ENCODE data around the gene AIMP1.

Gene AIMP1

DNA sequence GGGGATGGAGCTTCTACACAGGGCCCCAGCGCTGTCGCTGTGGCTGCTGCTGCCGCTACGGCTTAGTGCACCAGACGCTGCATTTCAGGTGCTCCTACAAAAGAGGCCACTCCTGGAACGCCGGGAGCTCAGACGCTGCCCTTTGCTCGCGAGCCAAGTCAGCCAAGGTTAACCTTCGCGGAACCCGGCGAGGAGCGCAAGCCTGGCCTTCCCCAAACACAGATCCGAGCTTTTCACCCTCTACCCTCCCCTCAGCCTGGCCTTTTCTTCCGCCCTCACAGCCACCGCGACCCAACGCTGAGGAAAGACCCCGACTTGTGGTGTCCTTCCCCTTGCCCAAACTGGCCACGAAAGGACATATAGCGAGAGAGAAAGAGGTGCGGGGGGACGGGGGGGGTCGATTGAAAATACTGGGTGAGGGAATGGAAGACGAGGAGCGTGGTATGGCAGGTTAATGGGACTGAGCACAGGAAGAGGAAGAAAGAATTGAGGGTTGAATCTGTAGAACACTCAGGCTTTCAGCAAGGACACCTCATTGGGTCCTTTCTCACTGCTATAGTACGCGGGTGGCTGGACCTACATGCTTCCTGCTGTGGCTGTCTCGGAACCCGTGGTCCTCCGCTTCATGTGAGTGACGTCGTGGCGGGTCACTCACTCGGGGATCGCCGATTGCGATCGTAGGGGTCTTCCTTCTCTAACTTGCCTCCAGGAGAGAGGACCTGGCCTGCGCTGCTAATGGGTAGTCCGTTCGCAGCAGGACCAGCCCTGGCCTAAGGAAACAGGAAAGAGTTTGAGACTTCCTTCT is at the start of gene AIMP1, which contains the start of gene TBCK:
TSS of gene AIMP1 (plus strand) at position 583 of the 805 bp plus-strand sequence. CDS start 8,460 bp downstream, outside the sequence.
TSS of gene TBCK (minus strand) at position 242 of the 805 bp plus-strand sequence. CDS start 7,249 bp downstream, outside the sequence.
- peak; percentile 94 for DNase-seq

DNA sequence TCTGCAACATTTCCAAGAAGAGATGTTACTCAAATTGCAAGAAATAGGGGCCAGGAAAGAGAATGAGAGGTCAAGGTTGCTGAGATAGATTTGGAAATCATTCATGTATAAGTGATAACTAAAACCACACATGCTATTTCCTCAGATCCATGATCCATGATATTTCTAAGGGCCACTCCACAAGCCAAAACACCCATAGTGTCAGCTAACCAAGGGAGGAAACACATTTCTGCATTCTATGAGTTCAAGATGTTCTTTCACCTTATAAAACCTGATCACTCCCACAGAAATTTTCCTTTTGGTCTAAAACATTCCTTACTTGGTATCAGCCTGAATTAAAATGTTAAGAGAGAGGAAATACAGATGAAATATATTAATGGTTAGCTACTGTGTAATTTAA is 47.6 kb upstream of the AIMP1 start:
- DNase-seq = no peak

DNA sequence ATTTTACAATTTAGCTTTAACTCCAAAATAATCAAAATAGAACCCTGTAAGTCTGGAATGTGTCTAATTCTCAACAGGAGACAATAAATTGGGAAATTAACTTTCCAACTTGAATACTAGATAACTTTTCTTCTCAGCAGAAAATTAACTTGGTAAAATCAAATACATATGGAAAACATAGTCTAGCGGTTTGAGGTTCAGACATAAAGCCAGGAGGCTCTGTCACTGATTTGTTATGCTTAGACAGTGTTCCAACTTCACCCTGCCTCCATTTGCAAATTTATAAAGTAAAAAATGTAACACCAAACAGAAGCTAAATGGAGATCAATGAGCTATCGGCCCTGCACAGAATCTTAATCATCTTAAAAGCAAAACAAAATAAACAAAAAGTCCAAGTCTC is 46.6 kb upstream of the AIMP1 start:
- DNase-seq = no peak

DNA sequence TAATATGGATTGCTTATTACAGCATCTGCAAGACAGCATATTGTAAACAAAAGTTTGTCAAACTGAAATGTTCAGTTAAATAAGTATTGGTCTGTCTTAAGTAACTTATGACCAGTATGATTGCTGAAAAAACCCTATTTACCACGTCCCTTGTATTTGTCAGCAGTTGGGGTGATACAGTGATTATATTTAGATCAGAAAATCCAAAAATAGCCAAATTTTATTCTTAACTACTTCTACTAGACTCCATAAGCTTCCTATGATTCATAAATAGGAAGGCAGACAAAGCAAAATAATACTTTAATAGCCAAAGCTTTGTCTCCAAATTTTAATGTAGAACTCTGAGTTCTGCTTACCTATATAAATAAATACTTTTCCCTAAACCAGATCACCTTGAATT is 45.6 kb upstream of the AIMP1 start:
- no peak for DNase-seq

DNA sequence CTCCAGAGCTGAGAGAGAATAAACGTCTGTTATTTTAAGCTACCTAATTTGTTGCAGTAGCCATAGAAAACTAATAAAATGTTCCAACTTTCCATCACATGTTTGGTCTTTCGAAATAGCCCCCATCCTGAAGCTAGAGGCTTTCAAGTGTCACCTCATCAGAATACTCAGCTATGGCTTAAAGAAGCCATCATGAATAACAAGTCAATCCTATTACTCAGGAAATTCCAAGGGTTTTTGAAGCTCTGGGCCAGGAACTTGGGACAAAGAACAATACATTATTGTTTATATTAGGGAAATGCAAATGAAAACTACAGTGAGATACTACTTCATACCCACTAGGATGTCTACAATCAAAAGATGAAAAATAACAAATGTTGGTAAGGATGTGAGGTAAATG is 42.5 kb upstream of the AIMP1 start:
- DNase-seq = no peak

DNA sequence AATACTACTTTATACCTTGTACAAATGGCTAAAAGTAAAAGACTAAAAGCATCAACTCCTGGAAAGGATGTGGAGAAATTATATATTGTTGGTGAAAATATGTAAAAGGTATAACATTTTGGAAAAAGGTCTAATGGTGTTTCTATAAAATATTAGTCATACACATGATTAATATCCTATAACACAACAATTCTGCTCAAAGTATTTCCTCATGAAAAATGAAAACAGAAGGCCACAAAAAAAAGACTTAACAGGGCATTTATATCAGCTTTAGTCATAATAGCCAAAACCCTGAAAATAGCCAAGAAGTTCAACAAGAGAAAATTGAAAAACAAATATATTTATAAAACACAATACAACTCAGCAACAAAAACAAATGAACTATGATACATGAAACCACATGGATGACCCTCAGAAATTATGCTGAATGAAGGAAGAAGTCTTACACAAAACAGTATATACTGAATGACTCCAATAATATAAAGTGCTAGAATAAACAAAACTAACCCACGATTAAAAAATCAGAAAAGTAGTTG is 39.1 kb upstream of the AIMP1 start:
- no peak for DNase-seq

DNA sequence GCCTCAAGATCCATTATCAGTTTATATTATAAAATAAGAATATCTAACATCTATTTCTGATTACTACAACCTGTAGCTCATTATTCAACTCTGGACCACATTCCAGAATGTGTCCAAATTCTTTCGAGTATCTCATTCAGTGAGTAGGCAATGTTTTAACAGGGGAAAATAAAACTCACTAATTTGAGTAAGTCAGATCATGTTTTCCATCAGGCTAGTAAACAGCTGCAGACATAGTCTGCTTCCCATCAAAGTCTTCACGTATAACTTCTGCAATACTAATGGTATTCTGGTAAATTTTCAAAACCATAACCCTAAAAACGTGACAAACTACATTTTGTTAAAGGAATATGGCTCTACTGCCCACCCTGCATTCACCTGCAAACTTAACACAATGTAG is 32.1 kb upstream of the AIMP1 start:
- DNase-seq = no peak

DNA sequence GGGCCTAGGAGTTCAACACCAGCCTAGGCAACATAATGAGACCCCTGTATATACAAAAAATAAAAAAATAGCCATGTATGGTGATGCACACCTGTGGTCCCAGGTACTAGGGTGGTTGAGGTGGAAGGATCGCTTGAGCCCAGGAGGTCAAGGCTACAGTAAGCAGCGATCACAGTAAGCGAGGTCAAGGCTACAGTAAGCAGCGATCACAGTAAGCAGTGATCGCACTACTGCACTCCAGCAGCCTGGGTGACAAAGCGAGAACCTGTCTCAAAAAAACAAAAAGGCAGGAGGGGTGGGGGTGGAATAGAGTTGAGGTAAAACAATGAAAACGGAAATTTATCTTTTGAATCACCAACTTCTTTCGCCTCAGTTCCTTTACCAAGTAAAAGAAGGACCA is 29.7 kb upstream of the AIMP1 start:
- DNase-seq = no peak

DNA sequence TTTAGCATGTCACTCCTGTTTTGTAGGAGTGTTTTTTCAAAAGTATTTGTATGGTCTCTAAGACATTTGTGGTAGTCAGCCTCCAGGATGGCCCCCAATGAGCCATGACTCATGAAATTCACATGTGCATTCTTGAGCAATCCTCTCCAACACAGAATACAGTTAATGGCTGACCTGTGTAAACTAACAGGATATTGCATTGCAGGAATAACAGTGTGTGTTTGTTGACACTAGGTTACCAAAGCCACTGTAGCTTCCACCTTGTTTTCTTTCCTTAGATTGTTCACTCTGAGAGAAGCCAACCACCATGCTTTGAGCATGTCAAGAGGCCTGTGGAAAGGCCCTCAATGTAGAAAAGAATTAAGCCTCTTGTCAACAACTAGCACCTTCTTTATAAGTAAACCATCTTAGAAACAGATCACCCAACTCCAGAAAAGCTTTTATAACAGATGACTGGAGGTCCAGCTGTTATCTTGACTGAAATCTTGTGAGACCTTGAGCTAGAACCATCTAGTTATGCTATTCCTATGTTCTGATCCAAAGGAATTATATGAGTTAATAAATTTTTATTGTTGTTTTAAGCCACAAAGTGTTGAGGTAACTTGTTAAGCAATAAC is 28.9 kb upstream of the AIMP1 start:
- no peak for DNase-seq

DNA sequence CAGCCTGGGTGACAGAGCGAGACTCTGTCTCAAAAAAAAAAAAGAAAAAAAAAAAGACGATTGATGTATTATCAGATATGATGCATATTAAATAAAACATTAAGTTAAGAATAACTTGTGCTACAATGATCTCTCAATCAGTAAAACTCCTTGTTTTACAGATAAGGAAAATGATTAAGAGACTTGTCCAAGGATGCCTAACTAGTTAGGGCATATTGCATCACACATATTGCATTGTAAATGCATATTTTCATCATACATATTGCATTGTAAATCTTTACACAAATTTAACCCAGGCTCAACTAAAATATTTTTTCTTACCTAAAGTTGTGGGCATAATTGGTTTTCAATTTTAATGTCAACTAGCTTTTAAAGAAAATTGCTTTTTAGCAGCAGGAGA is 26.6 kb upstream of the AIMP1 start:
- no peak for DNase-seq

DNA sequence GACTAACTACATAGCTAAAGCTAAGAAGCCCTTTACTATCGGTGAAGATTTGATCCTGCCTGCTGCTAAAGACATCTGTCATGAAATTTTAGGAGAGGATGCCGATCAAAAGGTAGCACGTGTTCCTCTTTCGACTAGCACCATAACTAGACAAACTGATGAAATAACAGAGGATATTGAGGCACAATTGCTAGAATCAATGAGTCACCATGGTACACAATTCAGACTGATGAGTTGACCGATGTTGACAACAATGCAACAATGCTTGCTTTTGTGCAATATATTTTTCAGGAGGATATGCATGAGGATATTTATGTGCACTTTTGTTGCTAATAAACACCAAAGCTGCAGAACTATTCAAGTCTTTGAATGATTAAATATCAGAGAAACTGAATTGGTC is 24.7 kb upstream of the AIMP1 start:
- DNase-seq = no peak

DNA sequence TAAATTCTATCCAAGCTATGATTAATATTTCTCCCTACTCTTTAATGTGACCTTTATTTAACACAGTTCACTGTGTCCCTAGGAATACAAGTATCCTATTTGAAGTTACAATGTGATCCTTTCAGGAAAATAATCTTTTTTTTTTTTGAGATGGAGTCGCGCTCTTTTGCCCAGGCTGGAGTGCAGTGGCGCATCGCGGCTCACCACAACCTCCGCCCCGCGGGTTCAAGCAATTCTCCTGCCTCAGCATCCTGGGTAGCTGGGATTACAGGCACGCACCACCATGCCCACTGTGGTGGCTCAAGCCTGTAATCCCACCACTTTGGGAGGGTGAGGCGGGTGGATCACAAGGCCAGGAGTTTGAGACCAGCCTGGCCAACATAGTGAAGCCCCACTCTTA is 22.3 kb upstream of the AIMP1 start:
- no peak for DNase-seq

DNA sequence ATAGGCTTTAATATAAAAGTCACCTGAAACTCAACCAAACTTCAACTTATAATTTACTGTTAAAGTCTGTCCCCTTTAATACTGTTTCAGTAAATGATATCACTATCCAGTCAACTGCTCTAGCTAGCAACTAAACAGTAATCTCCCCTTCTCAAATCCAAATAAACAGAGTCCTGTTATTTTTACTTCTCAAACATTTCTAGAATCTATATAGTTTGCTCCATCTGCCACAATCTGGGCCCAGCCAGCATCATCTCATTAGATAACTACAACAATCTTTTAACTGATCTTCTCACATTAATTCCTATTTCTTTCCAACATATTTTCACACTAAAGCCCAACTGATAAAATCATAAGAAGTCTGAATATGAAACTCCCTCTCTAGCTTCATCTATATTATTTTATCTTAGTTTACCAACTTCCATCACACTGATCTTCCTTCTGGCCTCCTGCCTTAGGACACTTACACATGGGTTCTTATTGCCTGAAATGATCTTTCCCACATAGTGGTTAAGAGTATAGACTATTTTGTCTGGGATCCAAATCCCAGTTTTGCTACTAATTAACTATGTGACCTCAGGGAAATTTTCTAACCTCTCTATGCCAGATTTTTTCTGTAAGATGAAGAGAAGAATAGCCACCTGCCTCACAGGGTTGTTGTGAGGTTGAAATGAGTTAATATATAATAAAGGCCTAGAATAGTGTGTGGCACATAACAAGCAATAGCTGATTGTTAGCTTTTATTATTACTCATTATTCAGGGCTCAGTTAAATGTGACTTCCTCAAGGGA is 18.9 kb upstream of the AIMP1 start:
- DNase-seq = no peak

DNA sequence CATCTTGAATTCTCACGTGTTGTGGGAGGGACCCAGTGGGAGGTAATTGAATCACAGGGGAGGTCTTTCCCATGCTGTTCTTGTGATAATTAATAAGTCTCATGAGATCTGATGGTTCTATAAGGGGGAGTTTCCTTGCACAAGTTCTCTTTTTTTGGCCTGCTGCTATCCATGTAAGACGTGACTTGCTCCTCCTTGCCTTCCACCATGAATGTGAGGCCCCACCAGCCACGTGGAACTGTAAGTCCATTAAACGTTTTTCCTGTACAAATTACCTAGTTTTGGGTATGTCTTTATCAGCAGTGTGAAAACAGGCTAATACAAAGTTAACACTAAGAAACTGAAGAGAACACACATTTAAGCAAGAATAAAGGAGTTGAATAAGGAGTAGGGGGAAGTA is 16.4 kb upstream of the AIMP1 start:
- DNase-seq = no peak

DNA sequence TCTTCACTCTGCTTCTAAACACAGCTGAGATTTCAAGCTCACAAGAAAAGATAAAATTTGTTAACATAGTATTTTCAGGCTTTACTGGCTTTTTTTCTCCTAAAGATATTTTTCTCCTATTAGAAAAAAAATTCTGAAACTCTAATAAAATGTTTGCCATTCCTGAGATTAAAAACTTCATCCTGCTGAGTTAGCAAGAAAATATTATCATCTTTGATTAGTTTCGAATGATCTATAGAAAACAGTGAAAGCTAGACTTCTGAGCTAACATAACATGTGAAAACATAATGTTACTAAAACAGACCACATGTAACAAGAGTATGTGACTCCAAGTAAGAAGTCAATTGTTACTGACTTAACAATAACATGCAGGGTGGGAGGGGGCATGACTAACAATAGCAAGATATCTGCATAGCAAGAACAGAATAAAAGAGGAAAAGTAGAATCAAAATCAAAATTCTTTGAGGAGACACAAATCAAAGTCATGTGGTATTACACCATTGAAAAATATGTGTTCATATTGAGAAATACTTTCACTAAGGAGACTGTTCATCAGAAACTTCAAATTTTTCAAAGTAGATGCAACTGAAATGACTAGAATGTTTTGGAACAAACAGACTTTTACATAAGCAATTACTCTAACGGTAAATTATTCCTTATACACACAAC is 14.8 kb upstream of the AIMP1 start:
- no peak for DNase-seq

DNA sequence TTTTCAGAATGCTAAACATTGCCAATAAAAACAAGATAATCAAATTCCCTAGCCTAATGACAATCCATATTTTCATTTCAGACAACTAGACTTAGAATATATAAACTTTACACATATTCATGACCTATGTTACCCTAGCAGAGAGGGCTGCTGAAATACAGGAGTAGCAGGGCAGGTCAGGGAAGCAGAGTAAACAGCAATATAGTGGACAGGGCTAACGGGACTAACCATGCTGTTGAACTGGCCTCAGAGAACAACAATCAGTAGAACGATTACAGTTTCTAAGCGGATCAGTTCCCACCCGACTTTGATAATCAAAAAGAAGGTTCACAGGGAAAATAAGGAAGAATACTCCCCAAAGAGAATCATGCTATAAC is 14.3 kb upstream of the AIMP1 start:
- DNase-seq = no peak

DNA sequence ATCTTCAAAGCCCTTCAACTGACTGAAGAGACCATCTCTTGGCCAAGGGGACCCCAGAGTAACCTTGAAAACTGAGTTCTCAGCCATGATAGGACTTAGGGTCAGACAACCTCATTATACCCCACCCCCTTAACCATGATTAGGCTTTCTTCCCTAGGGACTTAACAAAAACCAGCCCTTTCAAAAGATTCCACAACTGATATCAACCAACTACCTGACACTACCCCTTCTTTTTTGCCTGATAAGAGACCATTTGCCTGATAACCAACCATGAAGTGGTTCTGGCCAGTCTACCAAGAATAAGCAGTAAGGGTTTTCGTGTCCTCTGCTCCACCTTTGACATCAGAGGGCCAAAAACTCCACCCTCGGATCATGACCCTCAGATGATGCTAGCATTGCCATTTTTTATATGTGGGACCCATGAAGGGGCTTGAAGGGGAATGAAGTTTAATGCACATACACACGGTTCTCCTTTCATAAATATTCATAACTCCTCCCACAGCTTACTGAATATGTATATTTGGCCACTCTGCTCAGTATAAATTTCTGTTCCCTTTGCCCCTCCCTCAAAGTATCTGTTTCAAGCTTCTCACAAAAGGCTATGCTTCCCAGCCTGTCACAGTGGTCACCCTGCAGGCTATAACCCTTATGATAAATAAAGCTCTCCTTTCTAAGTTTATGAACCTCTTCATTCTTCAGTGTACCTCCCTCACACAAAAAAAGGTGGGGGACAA is 12.6 kb upstream of the AIMP1 start:
- DNase-seq = no peak

DNA sequence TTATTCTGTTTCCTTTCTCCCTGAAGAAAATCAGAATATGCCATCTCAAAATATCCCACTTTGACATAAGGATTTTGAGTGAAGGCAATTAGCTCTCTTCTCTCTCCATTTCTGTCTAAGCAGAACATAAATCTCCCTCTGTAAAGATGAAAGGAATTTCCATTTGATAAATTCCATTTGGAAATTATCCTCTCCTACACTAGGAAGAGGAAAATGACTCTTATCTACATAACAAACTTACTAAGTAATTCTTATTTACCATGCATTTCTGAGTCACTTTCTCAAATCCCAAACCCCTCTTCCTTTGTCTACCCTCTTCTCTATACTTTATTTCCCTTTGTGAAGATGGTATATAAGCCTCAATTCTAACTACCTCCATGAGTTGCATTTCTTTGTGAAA is 11.7 kb upstream of the AIMP1 start:
- no peak for DNase-seq

DNA sequence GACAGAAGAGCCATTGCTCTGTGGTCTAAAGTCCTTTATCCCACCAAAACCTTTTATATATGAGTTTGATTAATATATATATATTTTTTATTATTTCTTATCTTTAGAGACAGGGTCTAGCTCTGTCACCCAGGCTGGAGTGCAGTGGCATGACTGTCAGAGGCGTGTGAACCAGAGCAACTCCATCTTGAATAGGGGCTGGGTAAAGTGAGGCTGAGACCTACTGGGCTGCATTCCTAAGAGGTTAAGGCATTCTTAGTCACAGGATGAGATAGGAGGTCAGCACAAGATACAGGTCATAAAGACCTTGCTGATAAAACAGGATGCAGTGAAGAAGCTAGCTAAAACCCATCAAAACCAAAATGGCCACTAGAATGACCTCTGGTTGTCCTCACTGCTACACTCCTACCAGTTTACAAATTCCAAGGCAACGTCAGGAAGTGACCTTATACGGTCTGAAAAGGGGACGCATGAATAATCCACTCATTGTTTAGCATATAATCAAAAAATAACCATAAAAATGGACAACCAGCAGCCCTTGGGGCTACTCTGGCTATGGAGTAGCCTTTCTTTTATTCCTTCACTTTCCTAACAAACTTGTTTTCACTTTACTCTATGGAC is 10.8 kb upstream of the AIMP1 start:
- no peak for DNase-seq

DNA sequence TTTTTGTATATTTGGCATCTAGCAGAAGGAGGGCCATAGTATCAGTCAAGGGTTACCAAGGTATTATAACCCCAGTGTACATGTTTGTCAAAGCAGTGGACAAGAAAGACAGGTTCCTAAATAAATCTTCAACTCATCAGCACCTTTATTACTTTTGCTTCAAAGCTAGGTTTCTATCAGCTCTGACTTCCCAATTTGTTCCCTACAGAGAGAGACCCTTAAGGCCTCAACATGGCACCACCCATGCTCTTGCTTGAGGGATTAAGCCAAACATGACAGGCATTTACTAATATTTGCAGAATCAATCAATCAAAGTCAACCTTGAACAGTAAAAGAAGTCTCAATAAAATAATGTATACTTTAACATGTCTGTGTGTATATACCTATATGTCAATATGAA is 9.8 kb upstream of the AIMP1 start:
- DNase-seq = no peak

DNA sequence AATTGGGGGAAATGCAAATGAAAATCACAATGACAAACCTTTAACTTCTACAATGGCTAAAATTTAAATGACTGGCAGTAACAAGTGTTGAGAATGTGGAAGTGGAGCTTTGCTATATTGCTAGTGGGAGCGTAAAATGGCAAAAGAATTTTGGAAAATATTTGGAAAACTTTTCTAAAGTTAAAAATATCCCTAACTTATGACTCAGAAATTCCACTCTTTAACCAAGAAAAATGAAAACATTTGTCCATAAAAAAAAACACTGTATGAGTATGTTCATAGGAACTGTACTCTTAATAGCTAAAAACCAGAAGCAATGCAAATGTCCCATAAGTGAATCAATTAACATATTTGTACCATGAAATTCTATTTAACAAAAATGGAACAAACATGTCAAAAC is 4.0 kb upstream of the AIMP1 start:
- no peak for DNase-seq

DNA sequence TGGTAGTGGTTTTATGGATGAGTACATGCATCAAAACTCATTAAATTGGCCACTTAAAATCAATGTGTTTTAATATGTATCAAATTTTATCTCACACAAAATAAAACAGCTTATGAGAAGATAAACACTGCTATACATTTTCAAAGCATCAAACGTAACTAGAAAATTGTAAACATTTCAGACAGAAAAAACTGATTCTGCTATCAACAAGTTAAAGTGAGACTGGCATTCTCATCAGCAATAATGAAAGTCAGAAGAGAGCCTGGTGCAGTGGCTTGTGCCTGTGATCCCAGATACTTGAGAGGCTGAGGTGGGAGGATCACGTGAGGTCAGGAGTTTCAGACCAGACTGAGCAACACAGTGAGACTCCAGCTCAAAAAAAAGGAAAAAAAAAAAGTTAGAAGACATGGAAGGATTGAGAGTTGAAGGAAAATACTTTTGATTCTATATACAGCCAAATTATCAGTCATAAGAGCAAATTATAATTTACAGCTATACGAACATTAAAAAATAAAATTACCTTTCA is 3.3 kb upstream of the AIMP1 start:
- DNase-seq = no peak

All from CD4-positive, alpha-beta T cell treated with Interleukin-17A for 1 hour (primary cell).